Stimulated activated memory B cell treated with anti-CD40 and anti-IgM and Interleukin-4, amounts not matched to agents 10 μg/mL and 1 μg/mL and 100 μg/mL, for 72 hours (primary cell): ENCODE results near the gene TAF8.
A peak's percentile ranks its signal among the peaks of the same experiment; 100 is the strongest.

Experiments used
- ATAC-seq: fragments of 150-1000 bp; cut with Tn5 transposase; 2 replicates; pipeline ENCODE4 v1.10.0; 2021
- H3K27ac Mint-ChIP-seq: one replicate; pipeline ENCODE4 v1.8.0; 2022; ENCODE audit warnings: mild to moderate bottlenecking, mixed read lengths
- H3K27me3 Mint-ChIP-seq: one replicate; pipeline ENCODE4 v1.8.0; 2022; ENCODE audit warnings: mixed read lengths
- H3K36me3 Mint-ChIP-seq: one replicate; pipeline ENCODE4 v1.8.0; 2022; ENCODE audit warnings: mixed read lengths
- H3K4me1 Mint-ChIP-seq: one replicate; pipeline ENCODE4 v1.8.0; 2022; ENCODE audit warnings: mixed read lengths
- H3K4me3 Mint-ChIP-seq: one replicate; pipeline ENCODE4 v1.8.0; 2022; ENCODE audit warnings: mild to moderate bottlenecking, moderate library complexity, mixed read lengths
- H3K9me3 Mint-ChIP-seq: one replicate; pipeline ENCODE4 v1.8.0; 2022; ENCODE audit warnings: mixed read lengths

Gene TAF8

GRCh38 chr6:42095094-42095493 is 44.8 kb downstream of the TAF8 start:
- no peaks in the 10 kb centered on the region for H3K9me3 Mint-ChIP-seq
- ATAC-seq: no peak
- no peak overlapping the region for H3K27ac Mint-ChIP-seq
- H3K4me3 Mint-ChIP-seq: no peak overlapping the region
- H3K27me3 Mint-ChIP-seq: no peaks in the 10 kb centered on the region
- H3K36me3 Mint-ChIP-seq: peaks cover 4% of the 10 kb centered on the region
- H3K4me1 Mint-ChIP-seq: no peaks in the 10 kb centered on the region

GRCh38 chr6:42095776-42096541 is 45.6 kb downstream of the TAF8 start:
- H3K9me3 Mint-ChIP-seq: no peaks in the 10 kb centered on the region
- no peaks in the 10 kb centered on the region for H3K27me3 Mint-ChIP-seq
- no peak for ATAC-seq
- no peak overlapping the region for H3K27ac Mint-ChIP-seq
- no peaks in the 10 kb centered on the region for H3K4me1 Mint-ChIP-seq
- H3K36me3 Mint-ChIP-seq: peaks cover 4% of the 10 kb centered on the region
- no peak overlapping the region for H3K4me3 Mint-ChIP-seq

- Mint-ChIP-seq H3K27me3 (peaks cover 20% of the 10 kb centered on the region), H3K27ac (no peak overlapping the region), H3K4me1 (peaks cover 6% of the 10 kb centered on the region), H3K4me3 (no peak overlapping the region), H3K9me3 (no peaks in the 10 kb centered on the region), H3K36me3 (no peaks in the 10 kb centered on the region)
- ATAC-seq: no peak
These were observed 49.2 kb downstream of the TAF8 start for GRCh38 chr6:42099340-42100028.

- no peaks in the 10 kb centered on the region for H3K36me3 Mint-ChIP-seq
- no peak overlapping the region for H3K27ac Mint-ChIP-seq
- H3K27me3 Mint-ChIP-seq: peaks cover 20% of the 10 kb centered on the region
- no peak for ATAC-seq
- peaks cover 6% of the 10 kb centered on the region for H3K4me1 Mint-ChIP-seq
- H3K4me3 Mint-ChIP-seq: no peak overlapping the region
- no peaks in the 10 kb centered on the region for H3K9me3 Mint-ChIP-seq
These were observed 49.9 kb downstream of the TAF8 start for GRCh38 chr6:42100029-42100901.

- Mint-ChIP-seq H3K4me1 (peaks cover 6% of the 10 kb centered on the region), H3K27me3 (peaks cover 30% of the 10 kb centered on the region), H3K27ac (no peak overlapping the region), H3K9me3 (no peaks in the 10 kb centered on the region), H3K4me3 (no peak overlapping the region), H3K36me3 (no peaks in the 10 kb centered on the region)
- no peak for ATAC-seq
These were observed 50.9 kb downstream of the TAF8 start for GRCh38 chr6:42101186-42101657.

- Mint-ChIP-seq H3K27ac (no peak overlapping the region), H3K27me3 (peaks cover 40% of the 10 kb centered on the region), H3K36me3 (no peaks in the 10 kb centered on the region), H3K4me3 (peak overlapping the region; percentile 54), H3K4me1 (peaks cover 6% of the 10 kb centered on the region), H3K9me3 (no peaks in the 10 kb centered on the region)
- no peak for ATAC-seq
These were observed 52.9 kb downstream of the TAF8 start for GRCh38 chr6:42103216-42103615.

- Mint-ChIP-seq H3K36me3 (no peaks in the 10 kb centered on the region), H3K4me3 (peak overlapping the region; percentile 54), H3K27me3 (peaks cover 40% of the 10 kb centered on the region), H3K9me3 (no peaks in the 10 kb centered on the region), H3K4me1 (peaks cover 6% of the 10 kb centered on the region), H3K27ac (no peak overlapping the region)
- no peak for ATAC-seq
These were observed 53.4 kb downstream of the TAF8 start for GRCh38 chr6:42103753-42104094.

GRCh38 chr6:42104095-42104803 is 53.9 kb downstream of the TAF8 start:
- ATAC-seq: peak; percentile 76
- peak overlapping the region; percentile 54 for H3K4me3 Mint-ChIP-seq
- H3K4me1 Mint-ChIP-seq: peaks cover 6% of the 10 kb centered on the region
- H3K36me3 Mint-ChIP-seq: no peaks in the 10 kb centered on the region
- H3K27me3 Mint-ChIP-seq: peaks cover 40% of the 10 kb centered on the region
- H3K9me3 Mint-ChIP-seq: no peaks in the 10 kb centered on the region
- no peak overlapping the region for H3K27ac Mint-ChIP-seq

- Mint-ChIP-seq H3K4me1 (peaks cover 6% of the 10 kb centered on the region), H3K27ac (no peak overlapping the region), H3K27me3 (peaks cover 40% of the 10 kb centered on the region), H3K36me3 (no peaks in the 10 kb centered on the region), H3K4me3 (no peak overlapping the region), H3K9me3 (no peaks in the 10 kb centered on the region)
- ATAC-seq: no peak
These were observed 54.4 kb downstream of the TAF8 start for GRCh38 chr6:42104804-42105125.

- Mint-ChIP-seq H3K9me3 (no peaks in the 10 kb centered on the region), H3K27me3 (peaks cover 40% of the 10 kb centered on the region), H3K4me1 (peaks cover 6% of the 10 kb centered on the region), H3K36me3 (no peaks in the 10 kb centered on the region), H3K4me3 (no peak overlapping the region), H3K27ac (no peak overlapping the region)
- no peak for ATAC-seq
These were observed 54.9 kb downstream of the TAF8 start for GRCh38 chr6:42105156-42105648.

GRCh38 chr6:42105709-42106108 is 55.4 kb downstream of the TAF8 start:
- H3K9me3 Mint-ChIP-seq: no peaks in the 10 kb centered on the region
- no peak for ATAC-seq
- H3K27ac Mint-ChIP-seq: no peak overlapping the region
- no peaks in the 10 kb centered on the region for H3K36me3 Mint-ChIP-seq
- H3K4me3 Mint-ChIP-seq: no peak overlapping the region
- H3K4me1 Mint-ChIP-seq: peaks cover 6% of the 10 kb centered on the region
- peaks cover 40% of the 10 kb centered on the region for H3K27me3 Mint-ChIP-seq

GRCh38 chr6:42106112-42107023 is 56.0 kb downstream of the TAF8 start:
- H3K27me3 Mint-ChIP-seq: peaks cover 40% of the 10 kb centered on the region
- H3K4me3 Mint-ChIP-seq: no peak overlapping the region
- H3K4me1 Mint-ChIP-seq: peaks cover 6% of the 10 kb centered on the region
- ATAC-seq: no peak
- H3K27ac Mint-ChIP-seq: no peak overlapping the region
- no peaks in the 10 kb centered on the region for H3K9me3 Mint-ChIP-seq
- H3K36me3 Mint-ChIP-seq: no peaks in the 10 kb centered on the region

GRCh38 chr6:42108071-42108470 is 57.7 kb downstream of the TAF8 start:
- no peak overlapping the region for H3K27ac Mint-ChIP-seq
- ATAC-seq: no peak
- H3K9me3 Mint-ChIP-seq: no peaks in the 10 kb centered on the region
- peaks cover 40% of the 10 kb centered on the region for H3K27me3 Mint-ChIP-seq
- no peak overlapping the region for H3K4me3 Mint-ChIP-seq
- peaks cover 6% of the 10 kb centered on the region for H3K4me1 Mint-ChIP-seq
- H3K36me3 Mint-ChIP-seq: no peaks in the 10 kb centered on the region

- Mint-ChIP-seq H3K27ac (no peak overlapping the region), H3K4me3 (no peak overlapping the region), H3K4me1 (no peaks in the 10 kb centered on the region), H3K27me3 (peaks cover 25% of the 10 kb centered on the region), H3K36me3 (no peaks in the 10 kb centered on the region), H3K9me3 (no peaks in the 10 kb centered on the region)
- no peak for ATAC-seq
These were observed 60.4 kb downstream of the TAF8 start for GRCh38 chr6:42110683-42111082.
